HG02571 (cell line): ENCODE data around the gene VOPP1.
A peak's percentile ranks its signal among the peaks of the same experiment; 100 is the strongest.
"Not testable (repeated sequence)": the region's sequence is repeated elsewhere in the genome, so short reads cannot be mapped to it uniquely, and the experiment has no call there.

Experiments used
- ATAC-seq: cut with Tn5 transposase; IDR thresholded peaks from one replicate; pipeline ENCODE4 v1.9.1; 2021; ENCODE audit warnings: mild to moderate bottlenecking, moderate library complexity; ENCODE audit not compliant: unreplicated experiment

The VOPP1 gene

GRCh38 chr7:55582656-55583055, 10.4 kb upstream of the VOPP1 start:
- ATAC-seq, result not testable (repeated sequence)

GRCh38 chr7:55576753-55577152, 4.5 kb upstream of the VOPP1 start:
- ATAC-seq, result no peak

GRCh38 chr7:55575733-55576132, 3.4 kb upstream of the VOPP1 start:
- ATAC-seq, result no peak

- ATAC-seq, result no peak
Observed at GRCh38 chr7:55575098-55575497, 2.8 kb upstream of the VOPP1 start.

- no peak for ATAC-seq
Observed at GRCh38 chr7:55574051-55574717, 1.9 kb upstream of the VOPP1 start.

- ATAC-seq, result no peak
Observed at GRCh38 chr7:55573234-55573900, 1.1 kb upstream of the VOPP1 start.

- ATAC-seq, result peak; percentile 13
Observed at GRCh38 chr7:55571511-55572377, 558 bp downstream of the VOPP1 start.

- no peak for ATAC-seq
Observed at GRCh38 chr7:55570939-55571338, 1.4 kb downstream of the VOPP1 start.

- ATAC-seq, result peak; percentile 32
Observed at GRCh38 chr7:55570218-55570873, 2.0 kb downstream of the VOPP1 start.

GRCh38 chr7:55569797-55570196, 2.5 kb downstream of the VOPP1 start:
- peak; percentile 29 for ATAC-seq

GRCh38 chr7:55569269-55569663, 3.0 kb downstream of the VOPP1 start:
- ATAC-seq, result no peak

GRCh38 chr7:55568613-55569268, 3.6 kb downstream of the VOPP1 start:
- ATAC-seq, result no peak

GRCh38 chr7:55567571-55567970, 4.7 kb downstream of the VOPP1 start:
- no peak for ATAC-seq

- no peak for ATAC-seq
Observed at GRCh38 chr7:55565681-55566080, 6.6 kb downstream of the VOPP1 start.

GRCh38 chr7:55563596-55564325, 8.5 kb downstream of the VOPP1 start:
- no peak for ATAC-seq

GRCh38 chr7:55561690-55562089, 10.6 kb downstream of the VOPP1 start:
- ATAC-seq, result no peak

- ATAC-seq, result no peak
Observed at GRCh38 chr7:55558962-55559920, 13.1 kb downstream of the VOPP1 start.

GRCh38 chr7:55557666-55558188, 14.6 kb downstream of the VOPP1 start:
- ATAC-seq, result peak; percentile 72

GRCh38 chr7:55556492-55556891, 15.8 kb downstream of the VOPP1 start:
- ATAC-seq, result no peak
